A549 (cell line): ENCODE measurements around the gene RPL27. TPM values are rescaled to one million over a fixed set of nuclear protein-coding genes. Genes with fewer than 3 reads are reported as not detected.
A peak's percentile ranks its signal among the peaks of the same experiment; 100 is the strongest.

Experiments used
- ATAC-seq, 2 experiments: fragments of 200-7000 bp in 1 of 2; fragments of >200 bp in 1 of 2; cut with Nextera tagmentation in 1 of 2; cut with Tn5 transposase in 1 of 2; 3 replicates each; pipeline versions ENCODE4 v1.8.0 to v1.9.1; 2018 to 2020; ENCODE audit warnings: mild to moderate bottlenecking in 1 of 2, moderate library complexity in 1 of 2
- CTCF ChIA-PET: fragments of 300-600 bp; sonication (Branson Sonifier 250); formaldehyde crosslinking; extraction: SDS; loops from one replicate; lab custom pipeline; 2021; ENCODE audit warnings: antibody characterized with exemption, inconsistent platforms; lab: Yijun Ruan, JAX
- POLR2A ChIA-PET: fragments of 350-600 bp; formaldehyde crosslinking; extraction: SDS; loops from one replicate; lab custom pipeline; 2021; ENCODE audit warnings: antibody characterized with exemption, inconsistent platforms; lab: Yijun Ruan, JAX
- DNase-seq, 2 experiments: peaks; one replicate each; pipeline versions ENCODE4 v3.0.0 to v3.0.0-alpha.2; 2011 to 2016; ENCODE audit warnings: low read depth in 1 of 2, low spot score in 1 of 2
- FAIRE-seq: peaks from 2 replicates; lab custom pipeline; 2011; peaks lifted over from hg19 to GRCh38; lab: Jason Lieb, UNC
- H3K27ac ChIP-seq, 2 experiments: fragments of >200 bp; sonication (Bioruptor Twin); formaldehyde crosslinking; 3 replicates each; pipeline ENCODE4 v1.5.1; 2016 to 2017
- H3K4me1 ChIP-seq: fragments of >200 bp; sonication (Bioruptor Twin); formaldehyde crosslinking; 3 replicates; pipeline ENCODE4 v1.6.1; 2016
- H3K4me2 ChIP-seq: fragments of >200 bp; sonication (Bioruptor Twin); formaldehyde crosslinking; 3 replicates; pipeline ENCODE4 v1.6.1; 2016
- H3K4me3 ChIP-seq: fragments of >200 bp; sonication (Bioruptor Twin); formaldehyde crosslinking; 3 replicates; pipeline ENCODE4 v1.5.1; 2016
- H3K9me3 ChIP-seq: fragments of >200 bp; sonication (Bioruptor Twin); formaldehyde crosslinking; 3 replicates; pipeline ENCODE4 v1.6.1; 2016
- CBX8 ChIP-seq: fragments of 200-600 bp; sonication (generic); IDR thresholded peaks from 2 replicates; pipeline ENCODE4 v1.6.1; 2016
- CEBPB ChIP-seq, 2 experiments: fragments of >200 bp in 1 of 2; sonication (Bioruptor Twin) in 1 of 2; formaldehyde crosslinking in 1 of 2; IDR thresholded peaks; 2 replicates each; pipeline ENCODE4 v1.6.1; 2012 to 2016
- FOXS1 ChIP-seq: fragments of 250-450 bp; sonication (Bioruptor Pico); IDR thresholded peaks from 2 replicates; pipeline ENCODE4 v1.5.0; 2020; ENCODE audit warnings: mild to moderate bottlenecking, moderate library complexity
- HDAC2 ChIP-seq: fragments of 200-600 bp; sonication (generic); IDR thresholded peaks from 2 replicates; pipeline ENCODE4 v1.6.1; 2016
- HES2 ChIP-seq: fragments of >200 bp; sonication (Bioruptor Twin); formaldehyde crosslinking; IDR thresholded peaks from 2 replicates; pipeline ENCODE4 v1.6.1; 2016
- HEYL ChIP-seq: fragments of 250-450 bp; sonication (Bioruptor Pico); IDR thresholded peaks from 2 replicates; pipeline ENCODE4 v1.8.0; 2021; ENCODE audit warnings: mild to moderate bottlenecking, moderate library complexity
- HOXA7 ChIP-seq: fragments of 250-450 bp; sonication (Bioruptor Pico); IDR thresholded peaks from 2 replicates; pipeline ENCODE4 v1.5.0; 2020; ENCODE audit warnings: mild to moderate bottlenecking, moderate library complexity
- KDM1A ChIP-seq: fragments of 200-600 bp; sonication (generic); IDR thresholded peaks from 2 replicates; pipeline ENCODE4 v1.6.1; 2016; ENCODE audit warnings: low read depth, mild to moderate bottlenecking
- PHF8 ChIP-seq: fragments of 200-600 bp; sonication (generic); IDR thresholded peaks from 2 replicates; pipeline ENCODE4 v1.6.1; 2016; ENCODE audit warnings: low read depth, mild to moderate bottlenecking, antibody characterized with exemption, moderate library complexity, borderline replicate concordance
- POLR2AphosphoS2 ChIP-seq: conservative IDR thresholded peaks from 2 replicates; pipeline ENCODE4 v1.6.1; 2012; ENCODE audit warnings: low read length, improper control_type of control experiment, inconsistent platforms
- RFX5 ChIP-seq: fragments of 450-650 bp; IDR thresholded peaks from 2 replicates; pipeline ENCODE4 v1.7.1; 2014; ENCODE audit warnings: antibody characterized with exemption, mild to moderate bottlenecking, moderate library complexity
- ZFP36 ChIP-seq: fragments of 450-650 bp; IDR thresholded peaks from 2 replicates; pipeline ENCODE4 v1.6.1; 2014; ENCODE audit warnings: borderline replicate concordance; ENCODE audit not compliant: partially characterized antibody
- WGBS: methylation state at CpG from one replicate; pipeline ENCODE4 v1.1.6; 2017; ENCODE audit errors: missing lambda C conversion rate; 5-methylcytosine and 5-hydroxymethylcytosine counted together
- polyA plus RNA-seq, 4 experiments: library from polyadenylated mRNA; depleted of rRNA in 3 of 4; stranded (reverse); fragments of >200 nt; fragmentation: RNase III in 1 of 4; extraction: RNeasy Plus Mini Kit Qiagen cat#74134 plus additional on column Dnase treatment in 1 of 4; gene quantifications; 2 replicates in 3 of 4; 3 replicates in 1 of 4; pipeline ENCODE4 v1.2.3, GENCODE V29; 2011 to 2017
- TF ChIP-seq, protein P1 (sequence below): IDR thresholded peaks from 2 replicates; pipeline ENCODE4 v1.6.1; 2012; ENCODE audit warnings: low read depth, borderline replicate concordance
- TF ChIP-seq, protein P2 (sequence below): fragments of 200-600 bp; sonication (generic); IDR thresholded peaks from 2 replicates; pipeline ENCODE4 v1.6.1; 2016; ENCODE audit warnings: antibody characterized with exemption, mild to moderate bottlenecking, moderate library complexity
- TF ChIP-seq, protein P3 (sequence below): fragments of 150-350 bp; IDR thresholded peaks from 2 replicates; pipeline ENCODE4 v1.6.1; 2014; ENCODE audit warnings: low read depth, mild to moderate bottlenecking, low read length
- TF ChIP-seq, protein P4 (sequence below): fragments of >200 bp; sonication (Bioruptor Twin); formaldehyde crosslinking; IDR thresholded peaks from 3 replicates; pipeline ENCODE4 v1.6.1; 2016

RPL27 gene
- polyA plus RNA-seq, 2 of the 4 experiments (the other 2 are of a cell fraction): 2,894 to 5,746 TPM

DNA sequence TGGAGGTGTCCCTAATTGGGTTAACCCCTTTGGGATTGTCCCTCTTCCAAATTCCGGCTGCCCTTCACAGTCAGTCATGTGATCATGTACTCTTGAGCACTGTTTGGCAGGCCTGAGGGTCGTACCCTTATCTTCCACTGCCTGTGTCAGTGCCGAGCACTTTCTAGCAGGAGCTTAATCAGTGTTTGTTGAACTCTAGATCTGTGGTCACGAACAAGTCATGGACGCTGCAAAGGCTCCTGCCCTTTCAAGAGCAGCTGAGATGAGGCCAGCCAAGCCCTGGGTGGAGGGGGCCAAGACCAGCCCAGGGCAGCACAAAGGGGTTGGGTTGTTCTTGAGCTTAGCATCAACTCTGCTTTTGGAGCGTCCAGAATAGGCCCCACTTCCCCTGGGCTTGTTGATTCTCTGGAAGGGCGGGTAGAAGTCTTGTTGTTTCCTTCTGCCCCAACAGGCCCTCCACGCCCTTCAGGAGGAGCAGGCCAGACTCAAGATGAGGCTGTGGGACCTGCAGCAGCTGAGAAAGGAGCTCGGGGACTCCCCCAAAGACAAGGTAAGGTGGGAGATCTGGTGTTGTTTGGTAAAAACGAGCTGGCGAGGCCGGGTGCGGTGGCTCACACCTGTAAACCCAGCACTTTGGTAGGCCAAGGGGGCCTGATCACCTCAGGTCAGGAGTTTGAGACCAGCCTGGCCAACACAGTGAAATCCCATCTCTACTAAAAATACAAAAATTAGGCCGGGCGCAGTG is 13.7 kb downstream of the RPL27 start:
- TF ChIP-seq HEYL: no peak
- TF ChIP-seq, protein P1, sequence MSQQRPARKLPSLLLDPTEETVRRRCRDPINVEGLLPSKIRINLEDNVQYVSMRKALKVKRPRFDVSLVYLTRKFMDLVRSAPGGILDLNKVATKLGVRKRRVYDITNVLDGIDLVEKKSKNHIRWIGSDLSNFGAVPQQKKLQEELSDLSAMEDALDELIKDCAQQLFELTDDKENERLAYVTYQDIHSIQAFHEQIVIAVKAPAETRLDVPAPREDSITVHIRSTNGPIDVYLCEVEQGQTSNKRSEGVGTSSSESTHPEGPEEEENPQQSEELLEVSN: no peak
- TF ChIP-seq RFX5: no peak
- no peak for TF ChIP-seq ZFP36
- TF ChIP-seq FOXS1 (CRISPR knock-in tag): no peak
- TF ChIP-seq, protein P2, sequence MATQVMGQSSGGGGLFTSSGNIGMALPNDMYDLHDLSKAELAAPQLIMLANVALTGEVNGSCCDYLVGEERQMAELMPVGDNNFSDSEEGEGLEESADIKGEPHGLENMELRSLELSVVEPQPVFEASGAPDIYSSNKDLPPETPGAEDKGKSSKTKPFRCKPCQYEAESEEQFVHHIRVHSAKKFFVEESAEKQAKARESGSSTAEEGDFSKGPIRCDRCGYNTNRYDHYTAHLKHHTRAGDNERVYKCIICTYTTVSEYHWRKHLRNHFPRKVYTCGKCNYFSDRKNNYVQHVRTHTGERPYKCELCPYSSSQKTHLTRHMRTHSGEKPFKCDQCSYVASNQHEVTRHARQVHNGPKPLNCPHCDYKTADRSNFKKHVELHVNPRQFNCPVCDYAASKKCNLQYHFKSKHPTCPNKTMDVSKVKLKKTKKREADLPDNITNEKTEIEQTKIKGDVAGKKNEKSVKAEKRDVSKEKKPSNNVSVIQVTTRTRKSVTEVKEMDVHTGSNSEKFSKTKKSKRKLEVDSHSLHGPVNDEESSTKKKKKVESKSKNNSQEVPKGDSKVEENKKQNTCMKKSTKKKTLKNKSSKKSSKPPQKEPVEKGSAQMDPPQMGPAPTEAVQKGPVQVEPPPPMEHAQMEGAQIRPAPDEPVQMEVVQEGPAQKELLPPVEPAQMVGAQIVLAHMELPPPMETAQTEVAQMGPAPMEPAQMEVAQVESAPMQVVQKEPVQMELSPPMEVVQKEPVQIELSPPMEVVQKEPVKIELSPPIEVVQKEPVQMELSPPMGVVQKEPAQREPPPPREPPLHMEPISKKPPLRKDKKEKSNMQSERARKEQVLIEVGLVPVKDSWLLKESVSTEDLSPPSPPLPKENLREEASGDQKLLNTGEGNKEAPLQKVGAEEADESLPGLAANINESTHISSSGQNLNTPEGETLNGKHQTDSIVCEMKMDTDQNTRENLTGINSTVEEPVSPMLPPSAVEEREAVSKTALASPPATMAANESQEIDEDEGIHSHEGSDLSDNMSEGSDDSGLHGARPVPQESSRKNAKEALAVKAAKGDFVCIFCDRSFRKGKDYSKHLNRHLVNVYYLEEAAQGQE: no peak
- TF ChIP-seq CBX8: no peak
- TF ChIP-seq PHF8: no peak
- Histone ChIP-seq H3K4me1 (peaks cover 12% of the 10 kb centered on the region; the same call in 2 of the 3 replicates), H3K4me2 (no peak overlapping the region), H3K9me3 (no peaks in the 10 kb centered on the region), H3K4me3 (no peak overlapping the region), H3K27ac (no peak overlapping the region)
- CTCF ChIA-PET: interaction anchor here (0.6 to 3.4 kb wide), 8 partner anchors 9 to 83 kb away, joined by 3 to 20 read pairs (median 4); partner anchors contain the start of genes RND2 and RPL27
- DNase-seq (no peak), ATAC-seq (0 out of 6 replicates have a peak, but pooled peaks of 1 of the 2 experiments have one; percentile 12), FAIRE-seq (no peak)
- POLR2A ChIA-PET: interaction anchor here (1.1 to 5.7 kb wide), 2 partner anchors 10 to 13 kb away, joined by 3 to 38 read pairs; partner anchors contain the start of gene RPL27
- WGBS: 88% methylated on average over 15 of the region's 15 CpGs

GRCh38 chr17:43013296-43013695 is 15.1 kb downstream of the RPL27 start:
- ChIA-PET CTCF (interaction anchor here (0.8 to 3.4 kb wide), 8 partner anchors 7 to 170 kb away, joined by 3 to 20 read pairs (median 6); partner anchors contain the start of genes PTGES3L, RND2, RPL27 and VAT1), POLR2A (interaction anchor here (1.1 to 5.7 kb wide), 2 partner anchors 12 to 15 kb away, joined by 3 to 38 read pairs; partner anchors contain the start of gene RPL27)
- Histone ChIP-seq H3K4me3 (no peak overlapping the region), H3K27ac (no peak overlapping the region), H3K4me2 (no peak overlapping the region), H3K4me1 (peaks cover 8% of the 10 kb centered on the region; the same call in 2 of the 3 replicates), H3K9me3 (no peaks in the 10 kb centered on the region)
- DNase-seq (no peak), ATAC-seq (no peak), FAIRE-seq (no peak)
- 91% methylated on average over 8 of the region's 8 CpGs for WGBS
- TF ChIP-seq CEBPB (IDR thresholded peaks at IDR 0.05) (no peak), POLR2AphosphoS2 (no peak), KDM1A (no peak), CBX8 (no peak), HOXA7 (CRISPR knock-in tag) (no peak), HES2 (no peak), HDAC2 (no peak)
- TF ChIP-seq, protein P3, sequence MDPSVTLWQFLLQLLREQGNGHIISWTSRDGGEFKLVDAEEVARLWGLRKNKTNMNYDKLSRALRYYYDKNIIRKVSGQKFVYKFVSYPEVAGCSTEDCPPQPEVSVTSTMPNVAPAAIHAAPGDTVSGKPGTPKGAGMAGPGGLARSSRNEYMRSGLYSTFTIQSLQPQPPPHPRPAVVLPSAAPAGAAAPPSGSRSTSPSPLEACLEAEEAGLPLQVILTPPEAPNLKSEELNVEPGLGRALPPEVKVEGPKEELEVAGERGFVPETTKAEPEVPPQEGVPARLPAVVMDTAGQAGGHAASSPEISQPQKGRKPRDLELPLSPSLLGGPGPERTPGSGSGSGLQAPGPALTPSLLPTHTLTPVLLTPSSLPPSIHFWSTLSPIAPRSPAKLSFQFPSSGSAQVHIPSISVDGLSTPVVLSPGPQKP: no peak
- TF ChIP-seq, protein P4, sequence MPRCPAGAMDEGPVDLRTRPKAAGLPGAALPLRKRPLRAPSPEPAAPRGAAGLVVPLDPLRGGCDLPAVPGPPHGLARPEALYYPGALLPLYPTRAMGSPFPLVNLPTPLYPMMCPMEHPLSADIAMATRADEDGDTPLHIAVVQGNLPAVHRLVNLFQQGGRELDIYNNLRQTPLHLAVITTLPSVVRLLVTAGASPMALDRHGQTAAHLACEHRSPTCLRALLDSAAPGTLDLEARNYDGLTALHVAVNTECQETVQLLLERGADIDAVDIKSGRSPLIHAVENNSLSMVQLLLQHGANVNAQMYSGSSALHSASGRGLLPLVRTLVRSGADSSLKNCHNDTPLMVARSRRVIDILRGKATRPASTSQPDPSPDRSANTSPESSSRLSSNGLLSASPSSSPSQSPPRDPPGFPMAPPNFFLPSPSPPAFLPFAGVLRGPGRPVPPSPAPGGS: no peak
